Hypothalamus (tissue), 51 donors: ENCODE measurements around the gene TGM2.
"Not testable (repeated sequence)": the region's sequence is repeated elsewhere in the genome, so short reads cannot be mapped to it uniquely, and the experiment has no call there.

Experiments
- DNase-seq, 51 donors: peaks; one replicate each; lab custom pipeline; 2025; lab: John Stamatoyannopoulos, UW

TGM2 gene

DNA sequence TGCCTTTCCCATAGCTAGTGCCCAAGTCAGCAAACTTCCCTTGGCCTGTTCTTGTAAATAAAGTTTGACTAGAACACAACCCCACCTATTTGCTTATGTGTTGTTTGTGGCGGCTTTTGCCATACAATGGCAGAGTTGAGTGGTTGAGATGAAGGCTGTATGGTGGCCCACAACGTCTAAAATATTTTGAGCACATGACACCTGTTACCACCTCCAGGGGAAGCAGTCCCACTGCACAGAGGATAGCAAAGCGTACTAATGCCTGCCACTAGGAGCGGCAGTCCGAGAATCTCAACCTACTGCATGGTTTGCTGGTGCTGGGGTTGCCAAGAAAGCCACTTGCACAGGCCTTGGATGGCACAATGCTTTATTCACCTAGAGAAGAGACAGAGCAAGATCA lies 58.6 kb downstream of the TGM2 start:
- no peak for DNase-seq

DNA sequence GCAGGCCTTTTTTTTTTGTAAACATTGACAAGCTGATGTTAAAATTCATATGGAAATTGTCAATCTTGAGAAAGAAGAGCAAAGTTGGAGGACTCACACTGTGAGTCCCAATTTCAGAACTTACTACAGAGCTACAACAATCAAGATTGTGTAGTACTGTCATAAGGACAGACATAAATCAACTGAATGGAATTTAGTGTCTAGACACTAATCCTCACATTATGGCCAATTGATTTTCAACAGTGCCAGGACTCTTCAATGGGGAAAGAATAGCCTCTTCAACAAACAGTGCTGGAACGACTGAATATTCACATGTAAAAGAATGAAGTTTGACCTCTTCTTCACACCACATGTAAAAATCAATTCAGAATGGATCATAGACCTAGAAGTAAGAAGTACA lies 60.8 kb downstream of the TGM2 start:
- no peak for DNase-seq

DNA sequence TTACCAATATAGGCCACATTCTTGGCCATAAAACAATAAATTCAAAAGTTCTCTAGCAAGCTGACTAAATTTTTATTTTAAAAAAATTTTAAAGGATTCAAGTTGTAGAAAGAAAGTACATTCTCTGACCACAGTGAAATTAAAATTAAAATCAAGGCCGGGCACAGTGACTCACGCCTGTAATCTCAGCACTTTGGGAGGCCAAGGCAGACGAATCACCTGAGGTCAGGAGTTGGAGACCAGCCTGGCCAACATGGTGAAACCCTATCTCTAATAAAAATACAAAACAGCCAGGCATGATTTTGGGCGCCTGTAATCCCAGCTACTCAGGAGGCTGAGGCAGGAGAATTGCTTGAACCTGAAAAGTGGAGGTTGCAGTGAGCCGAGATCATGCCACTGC lies 62.9 kb downstream of the TGM2 start:
- DNase-seq = not testable (repeated sequence)

DNA sequence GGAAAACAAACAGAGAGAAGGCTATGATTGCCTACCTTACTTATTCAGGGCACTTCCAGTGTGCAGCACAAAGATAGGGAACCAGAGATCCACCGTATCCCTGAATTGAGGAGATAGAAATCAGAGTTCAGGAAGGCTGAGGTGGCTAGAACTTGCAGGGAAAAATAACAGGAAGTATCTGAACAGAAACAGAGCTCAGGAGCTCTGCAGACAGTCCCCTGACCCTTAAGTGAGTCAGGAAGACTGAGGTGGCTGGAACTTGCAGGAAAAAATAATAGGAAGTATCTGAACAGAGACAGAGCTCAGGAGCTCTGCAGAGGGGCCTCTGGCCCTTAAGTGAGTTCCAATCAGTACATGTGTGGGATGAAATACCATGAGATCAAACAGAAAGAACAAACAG lies 66.1 kb downstream of the TGM2 start:
- no peak for DNase-seq

DNA sequence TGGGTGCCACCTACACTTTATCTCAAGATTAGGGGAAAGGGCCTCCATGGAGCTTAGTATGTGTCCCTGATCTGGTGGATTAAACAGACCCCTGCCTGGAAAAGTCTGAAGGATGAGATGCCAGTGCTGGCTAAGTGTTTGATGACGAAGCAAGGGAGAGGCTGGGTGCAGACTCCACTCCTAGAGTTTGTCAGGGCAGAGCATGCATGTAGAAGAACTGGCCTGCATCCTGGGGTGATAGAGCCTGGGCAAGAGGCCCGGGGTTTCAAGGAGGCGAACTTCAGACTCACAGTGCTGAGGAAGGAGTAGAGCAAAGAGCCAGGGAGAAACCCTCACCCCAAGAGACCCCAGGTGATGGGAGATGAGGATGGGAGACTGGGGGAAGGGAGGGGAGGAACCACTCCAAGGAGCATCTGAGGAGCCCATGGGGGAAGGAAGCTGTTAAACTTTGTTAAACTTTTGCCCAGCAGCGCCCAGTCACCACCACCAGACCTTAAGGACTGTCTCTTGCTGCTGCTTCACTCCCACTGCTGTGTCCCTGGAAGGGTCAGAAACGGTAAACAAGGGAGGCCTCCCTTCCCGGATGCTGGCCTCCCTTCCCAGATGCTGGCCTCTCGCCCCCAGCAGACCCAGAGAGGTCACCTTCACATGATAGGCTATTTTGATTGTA lies 69.9 kb downstream of the TGM2 start:
- DNase-seq = no peak

DNA sequence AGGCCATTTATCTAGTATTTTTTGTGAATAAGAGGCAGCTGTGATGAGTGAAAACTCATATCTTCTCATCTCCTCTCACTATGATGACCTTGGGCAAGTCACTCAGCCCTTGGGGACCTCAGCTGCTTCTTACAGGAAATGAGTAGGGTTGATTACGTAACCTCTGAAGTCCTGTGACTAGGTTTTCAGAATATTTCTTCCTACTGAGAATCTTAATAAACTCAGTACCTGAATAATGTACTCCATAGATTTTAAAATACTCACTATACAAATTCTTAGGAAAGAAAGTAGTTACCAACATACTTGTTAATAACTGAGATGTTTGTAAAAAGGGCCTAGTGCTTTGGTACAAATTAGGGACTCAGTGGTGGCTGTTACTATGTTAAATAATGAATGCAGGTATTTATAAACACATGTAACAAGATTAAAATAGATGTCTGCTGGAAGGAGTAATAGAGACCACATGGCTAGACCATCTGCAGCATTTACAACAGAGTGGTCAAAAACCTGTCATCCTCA lies 70.6 kb downstream of the TGM2 start:
- DNase-seq = no peak

DNA sequence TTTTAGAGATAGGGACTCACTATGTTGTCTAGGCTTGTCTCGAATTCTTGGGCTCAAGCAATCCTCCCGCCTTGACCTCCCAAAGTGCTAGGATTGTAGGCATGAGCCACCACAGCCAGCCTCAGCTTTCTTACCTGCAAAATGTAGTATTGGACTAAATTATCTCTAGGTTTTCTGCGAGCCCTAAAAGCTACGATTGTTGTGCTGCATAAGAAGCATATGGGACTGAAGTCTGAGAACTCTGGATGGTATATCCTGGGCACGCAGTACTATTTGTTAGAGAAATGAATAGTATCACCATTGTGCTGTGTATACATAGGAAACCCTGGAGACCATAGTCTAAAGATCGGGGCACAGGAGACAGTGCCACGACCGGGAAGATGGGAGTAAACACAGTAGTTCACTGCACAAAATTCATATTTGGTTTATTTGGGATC lies 71.4 kb downstream of the TGM2 start:
- no peak for DNase-seq

DNA sequence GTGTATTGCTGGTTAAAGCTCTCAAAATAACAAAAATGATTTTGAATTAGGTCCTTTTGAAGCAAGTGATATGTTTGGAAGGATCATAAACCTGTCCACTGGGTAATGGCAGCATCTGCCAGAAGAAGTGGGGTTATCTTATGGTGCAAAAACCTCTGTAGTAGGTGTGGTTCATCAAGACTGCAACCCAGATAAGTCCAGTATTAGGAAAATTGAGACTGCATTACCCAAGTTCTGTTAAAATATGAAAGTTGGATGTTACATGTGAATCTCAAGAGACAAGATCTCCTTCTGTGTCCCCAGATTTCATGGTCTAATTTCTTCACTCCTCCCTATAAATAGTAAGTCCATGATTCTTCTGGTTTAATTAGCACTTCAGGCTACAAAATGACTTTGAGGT lies 72.2 kb downstream of the TGM2 start:
- no peak for DNase-seq

DNA sequence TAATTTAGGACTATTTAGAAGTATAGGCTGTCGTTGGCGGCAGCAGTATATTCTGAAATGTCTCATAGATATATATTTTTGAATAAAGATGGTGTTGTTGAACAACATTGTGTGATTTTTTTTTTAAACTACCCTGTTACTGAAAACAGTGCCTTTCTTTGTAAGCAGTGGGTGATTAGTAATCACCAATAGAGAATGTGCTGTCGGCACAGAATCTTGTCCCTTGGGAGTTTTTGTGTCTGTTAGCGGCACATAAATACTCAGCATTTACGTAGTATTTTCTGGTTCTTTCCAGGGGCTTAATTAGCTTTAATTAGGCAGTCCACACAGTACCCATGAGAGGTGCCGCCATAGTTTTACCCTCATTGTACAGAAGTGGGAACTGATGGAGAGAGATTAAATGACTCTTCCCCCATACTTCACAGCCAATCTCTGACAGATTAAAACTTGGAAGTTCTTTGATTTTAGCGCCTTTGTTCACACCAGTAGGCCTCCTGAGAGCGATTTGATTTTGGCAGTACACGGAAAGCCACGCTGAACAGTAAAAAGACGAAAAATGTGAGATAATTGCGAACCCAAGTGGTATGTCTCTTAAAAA lies 72.7 kb downstream of the TGM2 start:
- DNase-seq = no peak

DNA sequence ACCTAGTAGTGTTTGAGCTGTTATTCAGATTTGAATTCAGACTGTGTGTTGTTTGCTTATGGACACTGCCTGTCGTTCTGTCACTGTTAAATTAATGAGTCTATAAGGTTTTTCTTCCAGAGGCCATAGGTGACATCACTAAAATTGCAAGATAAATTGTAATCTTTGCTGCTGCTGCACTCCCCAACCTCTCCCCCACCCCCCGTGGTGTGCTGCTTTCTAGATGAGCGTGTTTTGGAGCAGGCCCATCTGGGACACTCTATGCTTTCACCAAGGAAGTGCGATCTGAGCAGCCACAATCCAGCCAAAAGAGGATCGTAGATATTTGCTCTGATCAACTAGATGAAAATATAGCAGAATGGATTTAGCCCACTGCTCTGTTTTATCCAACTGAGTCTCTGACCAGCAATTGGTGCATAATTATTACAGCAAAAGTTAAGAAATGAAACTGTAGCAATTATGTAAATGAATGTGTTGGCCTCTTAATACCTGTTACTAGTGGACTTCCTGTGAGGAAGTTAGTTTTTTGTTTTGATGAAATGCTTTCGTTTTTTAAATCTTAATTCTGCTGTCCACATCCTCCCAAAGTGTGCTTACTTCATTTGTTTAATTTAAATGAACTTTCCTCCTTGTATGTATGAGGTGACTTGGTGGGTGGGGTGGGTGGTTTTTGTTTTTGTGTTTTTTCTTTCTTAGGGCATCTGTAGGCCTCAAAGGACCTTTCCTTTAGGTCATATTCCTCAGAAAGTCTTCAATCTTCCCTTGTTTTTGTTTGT lies 73.4 kb downstream of the TGM2 start:
- no peak for DNase-seq

DNA sequence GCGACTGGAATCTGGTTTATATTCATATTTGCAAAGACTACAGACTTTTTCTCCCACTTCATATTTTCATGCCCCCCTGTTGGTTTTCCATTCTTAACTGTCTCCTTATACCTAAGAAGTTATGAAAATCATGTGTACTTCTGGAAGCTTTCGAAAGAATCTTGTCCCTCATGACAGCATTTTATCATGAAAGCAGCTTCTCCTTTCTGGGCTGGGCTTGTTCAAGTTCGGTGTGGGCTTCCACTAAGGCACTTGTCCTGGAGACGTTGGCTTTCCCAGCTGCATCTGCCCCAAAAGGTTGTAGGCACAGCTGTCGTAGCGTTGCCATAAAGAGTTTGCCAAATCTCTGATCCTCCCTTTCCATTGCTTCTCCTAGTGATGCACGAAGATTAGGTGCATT lies 75.0 kb downstream of the TGM2 start:
- DNase-seq = no peak

DNA sequence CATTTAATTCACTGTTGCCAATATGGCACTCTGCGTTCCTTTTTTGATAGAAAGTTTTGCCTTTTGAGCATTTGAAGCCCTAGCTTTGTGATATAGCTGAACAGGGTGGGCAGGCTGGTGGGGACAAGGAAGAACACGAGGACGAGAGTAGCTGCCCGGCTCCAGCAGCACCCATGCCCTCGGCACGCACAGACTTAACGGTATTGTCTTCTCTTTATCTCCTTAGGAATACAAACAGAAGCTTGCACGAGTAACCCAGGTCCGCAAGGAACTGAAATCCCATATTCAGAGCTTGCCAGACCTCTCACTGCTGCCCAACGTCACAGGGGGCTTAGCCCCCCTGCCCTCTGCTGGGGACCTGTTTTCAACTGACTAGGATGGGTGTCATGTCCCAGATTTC lies 75.6 kb downstream of the TGM2 start:
- no peak for DNase-seq

DNA sequence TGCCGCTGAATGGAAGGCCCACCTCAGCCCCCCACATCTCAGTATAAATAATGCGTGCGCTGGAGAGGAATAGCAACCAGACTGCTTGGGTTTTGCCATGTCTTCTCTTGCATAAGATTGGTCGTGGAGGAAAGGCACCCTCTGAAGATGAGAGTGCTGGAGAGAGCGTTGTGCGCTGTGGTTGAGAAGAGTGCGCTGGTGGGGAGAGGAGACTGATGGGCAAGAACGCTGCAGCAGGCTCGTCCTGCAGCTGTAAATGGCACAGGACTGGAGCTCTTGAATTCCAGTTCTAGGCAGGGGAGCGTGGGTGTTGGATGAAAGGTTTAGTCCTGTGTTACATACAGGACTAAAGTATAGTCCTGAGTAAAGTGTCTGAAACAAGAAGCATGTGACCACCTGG lies 80.0 kb downstream of the TGM2 start:
- no peak for DNase-seq

DNA sequence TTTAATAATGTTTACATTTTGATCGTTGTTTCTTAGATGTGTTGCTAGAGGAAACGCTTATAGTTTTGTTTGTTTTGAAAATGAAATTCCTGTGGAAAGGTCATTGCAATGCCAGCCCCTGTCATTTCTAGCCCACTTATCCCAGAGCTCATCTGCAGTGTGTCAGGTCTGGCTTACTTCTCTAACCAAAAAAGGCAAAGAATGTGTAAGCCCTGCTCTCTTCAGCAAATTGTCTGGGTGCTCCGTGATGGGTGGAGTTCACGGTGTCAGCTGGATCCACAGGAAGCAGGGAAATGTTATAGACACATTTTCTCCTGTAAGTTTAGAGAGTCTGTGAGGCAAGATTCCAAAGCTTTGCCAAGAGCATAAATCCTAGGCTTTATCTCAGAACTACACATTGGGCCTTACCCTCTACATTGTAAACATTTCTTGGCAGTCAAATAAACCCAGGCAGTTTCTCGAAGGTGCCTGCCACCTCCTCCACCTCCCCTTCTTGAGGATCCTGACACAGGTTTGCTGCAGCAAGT lies 80.6 kb downstream of the TGM2 start:
- DNase-seq = no peak

DNA sequence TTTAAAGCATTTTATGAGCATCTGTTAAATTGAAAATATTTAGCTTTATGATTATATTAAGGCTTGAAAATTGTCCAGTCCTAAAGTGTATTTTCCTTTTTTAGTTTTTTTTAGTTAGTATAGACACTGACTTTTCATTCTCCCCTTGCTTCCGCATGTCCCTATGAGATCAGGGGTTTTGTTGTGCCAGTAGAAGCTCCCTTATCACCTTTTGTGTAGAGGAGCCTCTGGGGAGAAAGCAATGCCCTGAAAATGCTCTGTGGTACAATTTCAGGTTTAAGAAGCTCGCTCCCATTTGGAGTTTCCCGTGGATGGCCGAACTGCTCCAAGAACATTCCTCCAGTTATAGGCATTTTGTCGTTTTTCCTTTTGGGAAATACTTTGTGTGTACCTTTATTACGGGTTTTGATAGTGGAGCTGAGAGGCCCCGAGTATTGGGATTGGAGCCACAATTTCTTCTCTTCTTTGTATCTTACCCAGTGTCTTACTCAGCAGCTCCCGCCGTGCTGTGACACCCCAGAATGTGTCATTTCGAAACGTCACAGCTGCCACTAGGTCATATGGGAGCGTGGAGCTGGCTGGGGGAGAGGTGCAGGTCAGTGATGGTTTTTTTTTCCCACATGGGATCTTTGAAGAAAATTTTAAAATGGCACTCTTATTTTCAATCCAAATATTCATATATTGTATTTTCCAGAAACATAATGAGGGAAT lies 81.6 kb downstream of the TGM2 start:
- no peak for DNase-seq

DNA sequence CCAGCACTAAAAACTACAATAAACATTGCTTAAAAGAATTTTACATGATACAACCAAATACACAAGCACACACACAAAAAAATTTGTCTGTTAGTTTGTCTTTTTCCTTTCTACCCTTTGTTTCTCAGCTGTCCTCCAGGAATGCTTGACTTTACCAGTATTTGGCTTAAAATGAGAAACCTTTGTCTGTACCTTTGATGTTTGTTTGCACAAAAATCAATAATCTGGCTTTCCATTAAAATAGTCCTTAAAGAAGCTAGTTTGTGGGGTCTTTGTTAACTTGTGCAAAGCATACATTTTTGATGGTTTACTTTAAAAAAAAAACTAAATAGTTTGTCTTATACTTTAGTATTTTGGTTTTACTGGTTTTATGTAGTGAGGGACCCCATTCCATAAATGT lies 82.2 kb downstream of the TGM2 start:
- no peak for DNase-seq

DNA sequence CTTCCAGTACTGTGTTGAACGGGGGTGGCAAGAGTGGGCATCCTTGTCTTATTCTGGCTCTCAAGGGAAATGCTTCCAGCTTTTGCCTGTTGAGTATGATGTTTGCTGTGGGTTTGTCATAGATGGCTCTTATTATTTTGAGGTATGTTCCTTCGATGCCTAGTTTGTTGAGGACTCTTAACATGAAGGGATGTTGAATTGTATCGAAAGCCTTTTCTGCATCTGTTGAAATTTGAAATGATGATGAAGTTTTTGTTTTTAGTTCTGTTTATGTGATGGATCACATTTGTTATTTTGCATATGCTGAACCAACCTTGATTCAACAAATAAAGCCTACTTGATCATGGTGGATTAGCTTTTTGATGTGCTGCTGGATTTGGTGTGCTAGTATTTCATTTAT lies 83.5 kb downstream of the TGM2 start:
- no peak for DNase-seq

DNA sequence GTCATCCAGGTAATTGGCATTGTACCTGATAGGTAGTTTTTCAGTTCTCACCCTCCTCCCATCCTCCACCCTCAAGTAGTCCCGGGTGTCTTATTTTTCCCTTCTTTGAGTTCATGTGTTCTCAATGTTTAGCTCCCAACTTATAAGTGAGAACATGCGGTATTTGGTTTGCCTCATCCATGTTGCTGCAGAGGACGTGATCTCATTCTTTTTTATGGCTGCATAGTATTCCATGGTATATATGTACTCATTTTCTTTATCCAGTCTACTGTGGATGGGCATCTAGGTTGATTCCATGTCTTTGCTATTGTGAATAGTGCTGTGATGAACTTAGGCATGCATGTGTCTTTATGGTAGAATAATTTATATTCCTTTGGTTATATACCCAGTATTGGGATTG lies 85.7 kb downstream of the TGM2 start:
- no peak for DNase-seq

DNA sequence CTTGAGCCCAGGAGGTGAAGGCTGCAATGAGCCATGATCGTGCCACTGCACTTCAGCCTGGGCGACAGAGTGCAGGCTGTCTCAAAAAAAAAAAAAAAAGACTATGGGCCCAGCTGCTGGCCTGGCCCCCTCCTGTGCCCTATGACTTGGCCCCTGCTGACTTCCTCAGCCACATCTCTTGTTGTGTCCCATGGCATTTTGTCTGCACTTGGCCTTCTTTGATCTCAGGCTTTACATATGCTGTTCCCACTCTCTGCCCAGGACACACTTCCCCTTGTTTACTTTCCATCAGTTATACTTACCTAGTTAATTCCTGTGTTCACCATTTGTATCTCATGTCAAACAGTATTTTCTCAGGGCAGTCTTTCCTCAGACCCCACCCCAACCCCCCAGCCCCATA lies 87.0 kb downstream of the TGM2 start:
- DNase-seq = no peak
